ENCODE measurements around the gene FMC1. TPM values are rescaled to one million over a fixed set of nuclear protein-coding genes. Genes with fewer than 3 reads are reported as not detected.

Gene FMC1
- total RNA-seq, 8 experiments from 2014 or later = 18.4 to 50.2 (median 31.6) TPM

Other genes with a start within 250 kb of the FMC1 start
- gene ZC3HAV1, start 231.6 kb upstream of the FMC1 start, total RNA-seq = 10 to 100 TPM in 5 of 8 experiments, 1 to 10 TPM in 3; 4.8 to 62.3 (median 18.1) TPM
- 10 to 100 TPM in 7 of 8 experiments, 1 to 10 TPM in 1; 5.9 to 24.8 (median 12.2) TPM for gene UBN2, start 110.1 kb upstream of the FMC1 start, total RNA-seq
- gene LUC7L2, start 18.6 kb downstream of the FMC1 start, total RNA-seq = 100 to 1,000 TPM in 1 of 8 experiments, 10 to 100 TPM in 7; 40.4 to 113 (median 51.3) TPM
- gene KLRG2, start 142.3 kb downstream of the FMC1 start, total RNA-seq = 10 to 100 TPM in 1 of 8 experiments, 1 to 10 TPM in 1, under 1 TPM in 5, not detected in 1; 0.08 to 10.4 (median 0.52) TPM
- 1 to 10 TPM in 4 of 8 experiments, under 1 TPM in 3, not detected in 1; 0.24 to 3.1 (median 1.0) TPM for gene CLEC2L, start 182.3 kb downstream of the FMC1 start, total RNA-seq

Measured in motor neuron (in vitro differentiated cells).